CD4-positive, alpha-beta memory T cell (primary cell): Measurements from ENCODE around the gene GPATCH2L. TPM values are rescaled to one million over a fixed set of nuclear protein-coding genes. Genes with fewer than 3 reads are reported as not detected.

ENCODE experiments used
- CTCF ChIA-PET: fragments of 350-600 bp; sonication (Branson Sonifier 250); formaldehyde crosslinking; loops from one replicate; lab custom pipeline; 2021; ENCODE audit warnings: inconsistent platforms; ENCODE audit not compliant: partially characterized antibody; lab: Charles Lee
- POLR2A ChIA-PET: fragments of 350-600 bp; sonication (Branson Sonifier 250); formaldehyde crosslinking; loops from one replicate; lab custom pipeline; 2021; ENCODE audit not compliant: partially characterized antibody; lab: Charles Lee
- DNase-seq, 5 donors: peaks; one replicate each; pipeline versions ENCODE4 v3.0.0 to v3.0.0-alpha.2; 2020 to 2022; ENCODE audit warnings: mixed read lengths in 1 of 5
- H3K27ac ChIP-seq: one replicate; pipeline ENCODE4 v1.7.0; 2013; ENCODE audit warnings: low read depth, low read length
- H3K27me3 ChIP-seq: 2 replicates; pipeline ENCODE4 v1.7.0; 2013; ENCODE audit warnings: mild to moderate bottlenecking, low read length, moderate library complexity; ENCODE audit not compliant: insufficient read depth
- H3K36me3 ChIP-seq: 2 replicates; pipeline ENCODE4 v1.7.0; 2013; ENCODE audit warnings: mild to moderate bottlenecking, low read length, moderate library complexity; ENCODE audit not compliant: insufficient read depth
- H3K4me1 ChIP-seq: 2 replicates; pipeline ENCODE4 v1.7.0; 2013; ENCODE audit warnings: mild to moderate bottlenecking, low read length, moderate library complexity; ENCODE audit not compliant: insufficient read depth
- H3K4me3 ChIP-seq, 2 donors: one replicate each; pipeline ENCODE4 v1.7.0; 2013; ENCODE audit warnings: low read length in 2 of 2, mild to moderate bottlenecking in 1 of 2
- H3K9me3 ChIP-seq, 2 donors: one replicate each; pipeline ENCODE4 v1.7.0; 2013; ENCODE audit warnings: low read length in 2 of 2, control low read depth in 1 of 2; ENCODE audit not compliant: control insufficient read depth in 1 of 2
- H3K27ac Mint-ChIP-seq, 7 donors: one replicate each; pipeline ENCODE4 v1.8.0; 2020 to 2021; ENCODE audit warnings: mixed read lengths in 7 of 7, mild to moderate bottlenecking in 6 of 7, inconsistent platforms in 3 of 7, moderate library complexity in 3 of 7
- H3K27me3 Mint-ChIP-seq, 2 donors: one replicate each; pipeline ENCODE4 v1.8.0; 2020 to 2021; ENCODE audit warnings: mixed read lengths in 2 of 2
- H3K36me3 Mint-ChIP-seq, 2 donors: one replicate each; pipeline ENCODE4 v1.8.0; 2020 to 2021; ENCODE audit warnings: mixed read lengths in 2 of 2, inconsistent platforms in 1 of 2, mild to moderate bottlenecking in 1 of 2
- H3K4me1 Mint-ChIP-seq, 4 donors: one replicate each; pipeline ENCODE4 v1.8.0; 2020 to 2021; ENCODE audit warnings: mixed read lengths in 4 of 4, mild to moderate bottlenecking in 1 of 4
- H3K4me3 Mint-ChIP-seq, 8 donors: one replicate each; pipeline ENCODE4 v1.8.0; 2020 to 2021; ENCODE audit warnings: mixed read lengths in 8 of 8, mild to moderate bottlenecking in 7 of 8, moderate library complexity in 6 of 8, inconsistent platforms in 3 of 8
- H3K9me3 Mint-ChIP-seq, 8 donors: one replicate each; pipeline ENCODE4 v1.8.0; 2020 to 2021; ENCODE audit warnings: mixed read lengths in 8 of 8, mild to moderate bottlenecking in 5 of 8, inconsistent platforms in 3 of 8, moderate library complexity in 1 of 8
- intact Hi-C: fragments of 100-400 bp; cut with micrococcal nuclease; formaldehyde crosslinking; loops from one replicate; pipeline ENCODE4 v1.15.1; 2023
- polyA plus RNA-seq, 2 donors: library from polyadenylated mRNA; unstranded; fragments of 300-500 nt; fragmentation: Illumina TruSeq; gene quantifications; one replicate each; pipeline ENCODE4 v1.2.3, GENCODE V29; 2021
- total RNA-seq, 2 experiments: library from RNA; stranded (reverse); gene quantifications; one replicate each; pipeline ENCODE4 v1.2.3, GENCODE V29; 2021

GPATCH2L gene
- total and polyA plus RNA-seq, 4 experiments from 2014 or later, result 7.9 to 70.1 (median 40.4) TPM

DNA sequence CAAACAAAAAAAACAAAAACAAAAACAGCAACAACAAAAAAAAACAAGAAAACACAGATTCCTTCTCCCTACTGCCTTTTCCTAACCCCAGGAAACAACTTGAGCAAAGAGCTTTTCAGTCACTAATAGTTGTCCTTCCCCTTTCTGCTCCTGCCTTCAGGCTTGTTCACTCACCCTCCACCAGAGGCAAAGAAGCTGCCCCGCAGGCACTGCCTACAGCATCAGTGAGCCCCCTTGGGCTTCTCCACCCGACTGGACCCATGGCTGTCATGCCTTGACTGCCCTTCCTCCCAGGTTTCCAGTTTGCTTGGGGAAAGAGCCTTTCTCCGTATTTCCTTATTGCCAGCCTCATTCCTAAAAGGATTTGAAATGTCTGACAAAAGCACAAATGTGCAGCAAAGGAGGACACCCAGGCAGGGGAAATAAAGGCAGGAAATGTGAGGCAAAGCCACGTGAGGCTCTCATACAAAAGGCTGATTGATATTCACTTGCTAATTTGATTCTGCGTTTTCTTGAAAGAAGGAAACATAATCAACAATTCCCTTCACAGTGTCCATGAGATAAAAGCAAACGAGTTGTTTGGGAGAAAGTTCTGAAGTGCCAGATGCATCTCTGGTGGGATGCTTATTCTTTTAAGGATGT, 85.7 kb downstream of the GPATCH2L start:
- peaks cover 4 to 50% of the 10 kb centered on the region in 2 donors for H3K36me3 Mint-ChIP-seq
- ChIA-PET POLR2A (no interaction called here), CTCF (no interaction called here)
- no peaks in the 10 kb centered on the region for H3K4me1 ChIP-seq
- H3K4me3 ChIP-seq, result no peak overlapping the region
- H3K27me3 Mint-ChIP-seq, result peaks cover 0 to 5% of the 10 kb centered on the region in 2 donors
- H3K9me3 Mint-ChIP-seq, result peaks cover 3 to 34% (median 23%) of the 10 kb centered on the region in 8 donors
- no peak overlapping the region for H3K27ac Mint-ChIP-seq
- H3K36me3 ChIP-seq, result no peaks in the 10 kb centered on the region
- H3K27ac ChIP-seq, result no peak overlapping the region
- no peaks in the 10 kb centered on the region for H3K27me3 ChIP-seq
- peaks cover 0 to 3% of the 10 kb centered on the region in 2 donors for H3K9me3 ChIP-seq
- H3K4me3 Mint-ChIP-seq, result no peak overlapping the region
- intact Hi-C loops, result no loop called here
- DNase-seq, result no peak
- no peaks in the 10 kb centered on the region for H3K4me1 Mint-ChIP-seq

DNA sequence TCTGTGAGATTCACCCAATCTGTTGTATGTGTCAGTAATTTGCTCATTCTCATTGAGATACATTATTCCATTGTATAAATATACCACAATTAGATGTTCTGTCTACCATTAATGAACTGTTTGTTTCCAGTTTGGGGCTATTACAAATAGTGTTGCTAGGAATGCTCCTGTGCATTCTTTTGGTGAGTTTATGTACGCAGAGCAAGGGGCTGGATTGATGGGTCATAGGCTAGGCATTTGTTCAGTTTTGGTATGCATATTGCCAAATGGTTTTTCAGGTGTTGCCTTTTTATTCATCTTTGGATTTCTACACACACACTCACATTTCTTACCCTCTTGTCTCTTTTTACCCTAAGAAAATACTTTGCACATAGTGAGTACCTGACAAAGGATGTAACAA, 93.4 kb downstream of the GPATCH2L start:
- peaks cover under 1 to 3% of the 10 kb centered on the region in 2 donors for H3K27me3 Mint-ChIP-seq
- no peak overlapping the region for H3K27ac Mint-ChIP-seq
- POLR2A ChIA-PET, result no interaction called here
- no peak for DNase-seq
- H3K4me3 Mint-ChIP-seq, result no peak overlapping the region
- Histone ChIP-seq H3K27me3 (no peaks in the 10 kb centered on the region), H3K4me1 (no peaks in the 10 kb centered on the region), H3K36me3 (no peaks in the 10 kb centered on the region), H3K27ac (no peak overlapping the region), H3K4me3 (no peak overlapping the region), H3K9me3 (no peaks in the 10 kb centered on the region)
- CTCF ChIA-PET, result no interaction called here
- H3K4me1 Mint-ChIP-seq, result no peaks in the 10 kb centered on the region
- peaks cover 13 to 43% (median 27%) of the 10 kb centered on the region in 8 donors for H3K9me3 Mint-ChIP-seq
- intact Hi-C loops, result no loop called here
- H3K36me3 Mint-ChIP-seq, result peaks cover 4% of the 10 kb centered on the region in 2 donors

DNA sequence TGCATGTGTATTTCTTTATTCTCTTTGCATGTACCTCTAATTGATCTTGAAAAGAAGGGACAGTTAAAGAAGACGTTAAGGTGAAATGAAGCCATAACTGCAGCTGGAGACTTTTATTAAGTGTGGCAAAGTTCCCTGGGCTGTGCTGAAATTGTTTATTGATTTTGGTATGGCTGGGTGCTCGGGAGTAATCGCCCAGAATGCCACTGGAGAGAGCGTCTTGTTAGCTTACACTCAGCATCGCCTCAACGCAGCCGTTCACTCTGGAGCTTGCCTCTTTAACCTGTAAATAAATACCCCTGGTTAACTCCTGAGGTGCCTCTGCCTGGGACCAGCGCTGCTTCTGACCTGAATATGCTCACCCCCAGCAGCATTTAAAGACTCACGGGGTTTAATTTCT, 98.6 kb downstream of the GPATCH2L start:
- Mint-ChIP-seq H3K27ac (no peak overlapping the region), H3K27me3 (peaks cover 2 to 7% of the 10 kb centered on the region in 2 donors), H3K9me3 (peaks cover 0 to 4% (median 0%) of the 10 kb centered on the region in 8 donors), H3K4me1 (no peaks in the 10 kb centered on the region), H3K36me3 (no peaks in the 10 kb centered on the region), H3K4me3 (no peak overlapping the region)
- CTCF ChIA-PET, result no interaction called here
- no peak for DNase-seq
- no peaks in the 10 kb centered on the region for H3K4me1 ChIP-seq
- no peak overlapping the region for H3K4me3 ChIP-seq
- POLR2A ChIA-PET, result no interaction called here
- no peaks in the 10 kb centered on the region for H3K36me3 ChIP-seq
- intact Hi-C loops, result no loop called here
- no peak overlapping the region for H3K27ac ChIP-seq
- H3K27me3 ChIP-seq, result no peaks in the 10 kb centered on the region
- no peaks in the 10 kb centered on the region for H3K9me3 ChIP-seq

DNA sequence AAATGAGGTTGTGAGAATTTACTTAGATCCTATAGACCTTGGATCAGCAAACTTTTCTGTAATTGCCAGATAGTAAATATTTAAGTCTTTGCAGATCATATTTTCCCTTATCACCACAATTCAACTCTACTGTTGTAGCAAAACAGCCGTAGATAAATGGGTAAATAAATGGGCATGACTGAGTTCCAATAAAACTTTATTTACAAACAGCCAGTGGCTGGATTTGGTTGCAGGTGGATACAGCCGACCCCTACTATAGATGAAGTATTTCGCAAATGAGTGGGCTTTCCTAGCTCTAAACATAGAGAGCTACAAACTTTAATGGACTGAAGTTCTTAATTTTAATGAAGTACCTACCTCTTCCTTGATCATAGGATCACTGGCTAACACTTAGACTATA, 100.7 kb downstream of the GPATCH2L start:
- Histone ChIP-seq H3K9me3 (no peaks in the 10 kb centered on the region), H3K27ac (no peak overlapping the region), H3K4me3 (no peak overlapping the region), H3K27me3 (no peaks in the 10 kb centered on the region), H3K4me1 (no peaks in the 10 kb centered on the region), H3K36me3 (no peaks in the 10 kb centered on the region)
- no peak overlapping the region for H3K4me3 Mint-ChIP-seq
- intact Hi-C loops, result no loop called here
- H3K4me1 Mint-ChIP-seq, result no peaks in the 10 kb centered on the region
- ChIA-PET CTCF (no interaction called here), POLR2A (no interaction called here)
- DNase-seq, result no peak
- peaks cover 4 to 15% of the 10 kb centered on the region in 2 donors for H3K27me3 Mint-ChIP-seq
- H3K27ac Mint-ChIP-seq, result no peak overlapping the region
- no peaks in the 10 kb centered on the region for H3K36me3 Mint-ChIP-seq
- peaks cover 0 to 4% (median 0%) of the 10 kb centered on the region in 8 donors for H3K9me3 Mint-ChIP-seq

DNA sequence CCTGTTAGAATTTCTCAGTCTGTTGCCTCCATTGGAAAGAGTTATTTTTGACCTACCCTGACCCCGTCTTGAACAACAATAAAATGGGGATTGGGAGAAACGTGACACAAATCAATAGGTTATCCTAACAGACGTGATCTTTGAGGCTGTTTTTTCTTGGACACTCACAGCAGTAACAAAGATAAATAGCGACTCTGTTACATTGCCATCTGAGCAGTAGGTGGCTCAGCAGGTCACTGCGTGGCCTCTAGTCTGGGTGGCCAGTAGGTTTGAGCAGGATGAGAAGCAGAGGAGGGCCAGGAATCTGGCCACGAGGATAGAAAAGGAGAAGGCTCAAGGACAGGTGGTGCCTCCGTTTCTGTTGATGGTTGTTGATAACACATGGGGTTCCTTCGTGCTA, 101.4 kb downstream of the GPATCH2L start:
- H3K4me1 Mint-ChIP-seq, result no peaks in the 10 kb centered on the region
- no peak overlapping the region for H3K27ac Mint-ChIP-seq
- Histone ChIP-seq H3K4me1 (no peaks in the 10 kb centered on the region), H3K4me3 (no peak overlapping the region), H3K9me3 (no peaks in the 10 kb centered on the region), H3K27ac (no peak overlapping the region), H3K36me3 (no peaks in the 10 kb centered on the region), H3K27me3 (no peaks in the 10 kb centered on the region)
- ChIA-PET CTCF (no interaction called here), POLR2A (no interaction called here)
- intact Hi-C loops, result no loop called here
- H3K4me3 Mint-ChIP-seq, result no peak overlapping the region
- no peaks in the 10 kb centered on the region for H3K36me3 Mint-ChIP-seq
- DNase-seq, result no peak
- peaks cover 0 to 4% (median 0%) of the 10 kb centered on the region in 8 donors for H3K9me3 Mint-ChIP-seq
- H3K27me3 Mint-ChIP-seq, result peaks cover 4 to 16% of the 10 kb centered on the region in 2 donors

DNA sequence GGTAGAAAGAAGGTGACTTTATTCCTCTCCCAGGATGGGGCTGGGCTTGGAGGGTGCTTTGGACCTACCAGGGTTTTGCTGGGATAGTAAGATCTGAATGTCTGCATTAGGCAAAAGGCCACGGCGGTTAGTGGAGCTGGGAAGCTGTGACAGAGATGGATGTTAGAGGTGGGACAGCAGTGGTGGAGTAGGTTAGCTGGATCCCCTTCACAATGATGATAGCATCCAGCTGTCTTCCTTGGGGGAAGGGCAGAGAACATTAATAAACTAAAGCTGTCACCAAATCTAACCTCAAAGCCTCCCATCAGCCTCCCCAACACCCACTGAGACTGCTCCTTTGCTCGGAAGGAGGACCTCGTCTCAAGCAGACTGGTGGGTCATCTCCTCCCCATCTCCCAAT, 104.8 kb downstream of the GPATCH2L start:
- intact Hi-C loops, result no loop called here
- no peaks in the 10 kb centered on the region for H3K4me1 Mint-ChIP-seq

DNA sequence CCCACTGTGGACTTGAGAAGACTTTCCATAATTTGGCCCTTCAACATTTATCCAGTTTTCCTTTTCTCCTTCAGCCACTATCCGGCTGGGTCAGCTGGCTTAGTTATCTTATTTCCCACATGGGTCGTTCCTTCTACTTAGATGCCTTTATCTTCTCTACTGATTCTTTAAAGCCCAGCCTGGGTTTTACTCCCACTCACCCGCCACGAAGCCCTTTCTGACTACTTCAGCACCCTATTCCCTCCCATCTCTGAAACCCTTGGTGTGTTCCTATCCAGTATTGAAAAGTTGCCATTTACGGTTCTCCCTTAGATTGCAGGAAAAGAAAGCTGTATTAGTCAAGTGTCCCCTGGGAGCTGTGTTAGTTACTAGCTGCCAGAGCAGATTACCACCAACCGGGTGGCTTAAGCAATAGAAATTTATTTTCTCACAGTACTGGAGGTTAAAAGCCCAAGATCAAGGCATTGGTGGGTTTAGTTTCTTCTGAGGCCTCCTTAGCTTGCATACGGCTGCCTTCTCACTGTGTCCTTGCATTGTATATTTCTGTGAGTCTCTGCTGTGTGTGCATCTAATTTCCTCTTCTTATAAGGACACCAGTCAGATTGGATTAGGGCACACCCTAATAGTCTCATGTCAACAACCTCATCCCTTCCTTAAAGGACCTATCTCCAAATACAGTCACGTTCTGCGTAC, 105.5 kb downstream of the GPATCH2L start:
- Histone ChIP-seq H3K27me3 (no peaks in the 10 kb centered on the region), H3K9me3 (no peaks in the 10 kb centered on the region), H3K27ac (no peak overlapping the region), H3K4me1 (no peaks in the 10 kb centered on the region), H3K4me3 (no peak overlapping the region), H3K36me3 (no peaks in the 10 kb centered on the region)
- no peak for DNase-seq
- ChIA-PET POLR2A (no interaction called here), CTCF (no interaction called here)
- intact Hi-C loops, result no loop called here
- Mint-ChIP-seq H3K4me1 (no peaks in the 10 kb centered on the region), H3K27me3 (peaks cover 3 to 15% of the 10 kb centered on the region in 2 donors), H3K9me3 (no peaks in the 10 kb centered on the region), H3K4me3 (peak overlapping the region in 1 of 8 donors; percentile 17), H3K36me3 (peaks cover 0 to 6% of the 10 kb centered on the region in 2 donors), H3K27ac (no peak overlapping the region)

More for the DNA sequence above, 104.8 kb downstream of the GPATCH2L start:
- H3K27me3 ChIP-seq, result no peaks in the 10 kb centered on the region
- ChIA-PET POLR2A (no interaction called here), CTCF (no interaction called here)
- H3K4me3 ChIP-seq, result no peak overlapping the region
- peaks cover 3 to 14% of the 10 kb centered on the region in 2 donors for H3K27me3 Mint-ChIP-seq
- no peaks in the 10 kb centered on the region for H3K36me3 ChIP-seq
- no peak overlapping the region for H3K4me3 Mint-ChIP-seq
- H3K27ac ChIP-seq, result no peak overlapping the region
- no peak for DNase-seq
- no peaks in the 10 kb centered on the region for H3K9me3 ChIP-seq
- H3K27ac Mint-ChIP-seq, result no peak overlapping the region
- no peaks in the 10 kb centered on the region for H3K4me1 ChIP-seq
- peaks cover 0 to under 1% (median 0%) of the 10 kb centered on the region in 8 donors for H3K9me3 Mint-ChIP-seq
- peaks cover 0 to 6% of the 10 kb centered on the region in 2 donors for H3K36me3 Mint-ChIP-seq
